ENCODE results near the gene ZDHHC11B. TPM values are rescaled to one million over a fixed set of nuclear protein-coding genes. Genes with fewer than 3 reads are reported as not detected.
"Not testable (repeated sequence)": the region's sequence is repeated elsewhere in the genome, so short reads cannot be mapped to it uniquely, and the experiment has no call there.

Gene ZDHHC11B
- total RNA-seq, 4 donors from 2014 or later: 1.1 to 18.9 (median 2.4) TPM; not detected in 1

DNA sequence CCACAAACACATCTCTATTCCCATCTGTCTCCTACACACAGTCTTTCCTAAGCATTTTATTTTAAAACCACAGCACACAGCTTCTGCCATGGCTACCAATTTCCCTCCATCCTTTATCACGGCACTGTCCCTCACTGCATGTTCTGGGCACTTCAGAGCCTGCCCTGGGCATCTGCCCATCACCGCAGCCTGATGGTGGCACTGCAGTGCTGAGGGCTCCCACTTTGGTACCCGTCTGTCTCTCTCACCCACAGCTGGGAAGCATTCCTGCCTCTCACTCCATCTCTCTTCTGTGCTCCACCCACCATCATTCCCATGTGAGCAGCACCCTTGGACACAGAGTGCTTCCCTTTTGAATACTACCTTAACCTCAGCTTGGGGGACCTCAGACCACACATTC is 34.5 kb upstream of the ZDHHC11B start:
- Histone ChIP-seq H3K36me3 (no peaks in the 10 kb centered on the region), H3K27ac (no peak overlapping the region), H3K9me3 (no peaks in the 10 kb centered on the region), H3K4me3 (no peak overlapping the region), H3K4me1 (no peaks in the 10 kb centered on the region), H3K27me3 (no peaks in the 10 kb centered on the region)
- DNase-seq: no peak
- intact Hi-C loops (cut with DNase I; ENCODE audit: low total_unique reads) (no loop called here), in situ Hi-C loops (cut with MboI; ENCODE audit: low pct_ligation_motif_present in 1 of 4, low pct_unique_long_range_greater_than_20kb in 1 of 4, low sequenced_read_pairs in 3 of 4) (no loop called here)
- WGBS, 2 donors (ENCODE audit: low coverage in 1 of 2): 80 to 100% methylated on average over 1 to 3 of the region's 3 CpGs
- TF ChIP-seq EP300 (IDR thresholded peaks at IDR 0.05; ENCODE audit: low read depth): no peak

DNA sequence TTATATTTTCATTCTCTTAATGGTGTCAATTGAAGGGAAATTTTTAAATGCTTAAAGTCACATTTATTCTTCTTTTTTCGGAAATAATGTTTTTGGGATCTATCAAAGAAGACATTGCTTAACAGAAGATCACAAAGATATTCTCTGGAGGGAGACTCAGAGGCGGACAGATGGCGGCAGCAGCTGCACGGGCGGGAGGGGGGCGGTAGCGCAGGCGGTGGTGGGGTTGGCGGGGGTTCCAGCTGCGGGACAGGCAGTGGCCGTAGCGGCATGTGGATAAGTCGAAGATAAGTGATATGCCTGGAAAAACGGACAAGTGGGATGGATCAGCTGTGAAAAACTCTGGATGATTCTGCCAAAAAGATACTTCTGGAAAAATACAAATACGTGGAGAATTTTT is 31.6 kb upstream of the ZDHHC11B start:
- 92 to 94% methylated on average over 9 to 15 of the region's 15 CpGs for WGBS, 2 donors (ENCODE audit: low coverage in 1 of 2)
- H3K27me3 ChIP-seq: no peaks in the 10 kb centered on the region
- no peak for TF ChIP-seq EP300 (IDR thresholded peaks at IDR 0.05; ENCODE audit: low read depth)
- TF ChIP-seq POLR2A (IDR thresholded peaks at IDR 0.05): no peak
- TF ChIP-seq, protein P1, sequence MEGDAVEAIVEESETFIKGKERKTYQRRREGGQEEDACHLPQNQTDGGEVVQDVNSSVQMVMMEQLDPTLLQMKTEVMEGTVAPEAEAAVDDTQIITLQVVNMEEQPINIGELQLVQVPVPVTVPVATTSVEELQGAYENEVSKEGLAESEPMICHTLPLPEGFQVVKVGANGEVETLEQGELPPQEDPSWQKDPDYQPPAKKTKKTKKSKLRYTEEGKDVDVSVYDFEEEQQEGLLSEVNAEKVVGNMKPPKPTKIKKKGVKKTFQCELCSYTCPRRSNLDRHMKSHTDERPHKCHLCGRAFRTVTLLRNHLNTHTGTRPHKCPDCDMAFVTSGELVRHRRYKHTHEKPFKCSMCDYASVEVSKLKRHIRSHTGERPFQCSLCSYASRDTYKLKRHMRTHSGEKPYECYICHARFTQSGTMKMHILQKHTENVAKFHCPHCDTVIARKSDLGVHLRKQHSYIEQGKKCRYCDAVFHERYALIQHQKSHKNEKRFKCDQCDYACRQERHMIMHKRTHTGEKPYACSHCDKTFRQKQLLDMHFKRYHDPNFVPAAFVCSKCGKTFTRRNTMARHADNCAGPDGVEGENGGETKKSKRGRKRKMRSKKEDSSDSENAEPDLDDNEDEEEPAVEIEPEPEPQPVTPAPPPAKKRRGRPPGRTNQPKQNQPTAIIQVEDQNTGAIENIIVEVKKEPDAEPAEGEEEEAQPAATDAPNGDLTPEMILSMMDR (IDR thresholded peaks at IDR 0.05): no peak
- TF ChIP-seq POLR2AphosphoS5 (IDR thresholded peaks at IDR 0.05): no peak
- DNase-seq: no peak
- H3K4me1 ChIP-seq: no peaks in the 10 kb centered on the region
- no peak overlapping the region for H3K4me3 ChIP-seq
- H3K36me3 ChIP-seq: no peaks in the 10 kb centered on the region
- H3K27ac ChIP-seq: no peak overlapping the region
- intact Hi-C loops (cut with DNase I; ENCODE audit: low total_unique reads): no loop called here
- in situ Hi-C loops (cut with MboI; ENCODE audit: low pct_ligation_motif_present in 1 of 4, low pct_unique_long_range_greater_than_20kb in 1 of 4, low sequenced_read_pairs in 3 of 4): no loop called here
- no peaks in the 10 kb centered on the region for H3K9me3 ChIP-seq

DNA sequence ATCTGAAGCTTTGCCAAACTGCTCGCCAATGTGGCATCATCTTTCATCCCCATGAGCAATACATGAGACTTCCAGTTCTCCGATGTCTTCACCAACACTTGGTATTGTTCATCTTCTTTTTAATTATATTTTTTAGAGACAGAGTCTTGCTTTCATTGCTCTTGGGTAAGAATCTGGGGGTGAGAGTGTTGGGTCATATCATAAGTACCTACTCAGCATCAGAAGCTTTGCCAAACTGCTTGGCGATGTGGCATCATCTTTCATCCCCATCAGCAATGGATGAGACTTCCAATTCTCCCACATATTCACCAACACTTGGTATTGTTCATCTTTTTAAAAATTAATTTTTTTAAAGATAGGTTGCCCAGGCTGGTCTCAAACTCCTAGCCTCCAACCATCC is 30.9 kb upstream of the ZDHHC11B start:
- Histone ChIP-seq H3K4me1 (no peaks in the 10 kb centered on the region), H3K36me3 (no peaks in the 10 kb centered on the region), H3K27ac (no peak overlapping the region), H3K9me3 (no peaks in the 10 kb centered on the region), H3K27me3 (no peaks in the 10 kb centered on the region), H3K4me3 (no peak overlapping the region)
- TF ChIP-seq POLR2AphosphoS5 (IDR thresholded peaks at IDR 0.05) (no peak), POLR2A (IDR thresholded peaks at IDR 0.05) (no peak), EP300 (IDR thresholded peaks at IDR 0.05; ENCODE audit: low read depth) (no peak)
- TF ChIP-seq, protein P1 (IDR thresholded peaks at IDR 0.05): no peak
- intact Hi-C loops (cut with DNase I; ENCODE audit: low total_unique reads) (no loop called here), in situ Hi-C loops (cut with MboI; ENCODE audit: low pct_ligation_motif_present in 1 of 4, low pct_unique_long_range_greater_than_20kb in 1 of 4, low sequenced_read_pairs in 3 of 4) (no loop called here)
- DNase-seq: no peak
- WGBS, 2 donors (ENCODE audit: low coverage in 1 of 2): 92 to 100% methylated on average over 3 of the region's 3 CpGs

DNA sequence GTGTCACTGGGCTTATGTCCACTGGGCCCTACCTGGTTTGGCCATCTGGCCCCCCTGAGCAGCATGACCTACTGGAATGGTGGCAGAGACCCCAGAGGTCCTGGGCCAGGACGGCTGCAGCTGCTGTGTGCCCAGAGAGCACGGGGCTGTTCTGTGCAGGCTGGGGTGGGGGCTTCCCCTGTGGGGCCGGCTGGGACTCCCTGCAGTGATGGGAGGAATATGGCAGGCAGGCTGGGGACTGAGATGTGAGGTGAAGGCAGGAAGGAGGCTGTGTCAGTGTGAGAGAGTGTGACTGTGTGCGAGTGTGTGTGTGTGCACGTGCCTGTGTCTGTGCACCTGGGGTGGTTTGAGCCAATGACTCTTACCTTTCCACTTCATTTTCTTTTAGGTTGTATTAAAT is 29.0 kb upstream of the ZDHHC11B start:
- H3K36me3 ChIP-seq; intact Hi-C loops (cut with DNase I; ENCODE audit: low total_unique reads); H3K9me3 ChIP-seq; H3K4me1 ChIP-seq; DNase-seq; in situ Hi-C loops (cut with MboI; ENCODE audit: low pct_ligation_motif_present in 1 of 4, low pct_unique_long_range_greater_than_20kb in 1 of 4, low sequenced_read_pairs in 3 of 4); H3K27ac ChIP-seq; H3K27me3 ChIP-seq; H3K4me3 ChIP-seq: not testable (repeated sequence)
- 84% methylated on average over 4 of the region's 5 CpGs; no CpG with 5 or more reads in 1 of the 2 donors for WGBS, 2 donors (ENCODE audit: low coverage in 1 of 2)

DNA sequence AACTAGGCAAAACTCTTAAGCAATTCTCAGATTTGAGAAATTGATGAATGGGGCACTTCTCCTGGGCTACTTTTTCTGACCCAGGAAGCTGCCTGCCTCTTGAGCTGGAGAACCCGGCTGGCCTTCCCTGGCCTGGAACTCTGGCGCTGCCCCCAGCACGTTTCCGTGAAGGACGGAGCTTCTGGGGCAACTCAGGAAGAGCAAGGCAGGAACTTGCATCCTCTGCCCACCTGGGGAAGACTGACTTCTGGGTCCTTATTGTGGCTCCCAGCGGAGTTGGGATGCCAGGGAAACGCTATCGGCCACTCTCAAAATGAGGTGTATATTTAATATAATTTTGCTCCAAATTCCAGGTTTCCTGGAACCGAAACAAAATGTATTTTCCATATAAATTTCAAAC is 26.9 kb upstream of the ZDHHC11B start:
- H3K4me3 ChIP-seq; H3K27me3 ChIP-seq; DNase-seq; H3K4me1 ChIP-seq; H3K36me3 ChIP-seq; H3K9me3 ChIP-seq; H3K27ac ChIP-seq; in situ Hi-C loops (cut with MboI; ENCODE audit: low pct_ligation_motif_present in 1 of 4, low pct_unique_long_range_greater_than_20kb in 1 of 4, low sequenced_read_pairs in 3 of 4); intact Hi-C loops (cut with DNase I; ENCODE audit: low total_unique reads): not testable (repeated sequence)
- WGBS, 2 donors (ENCODE audit: low coverage in 1 of 2): 92% methylated on average over 6 of the region's 9 CpGs; no CpG with 5 or more reads in 1 of the 2 donors

DNA sequence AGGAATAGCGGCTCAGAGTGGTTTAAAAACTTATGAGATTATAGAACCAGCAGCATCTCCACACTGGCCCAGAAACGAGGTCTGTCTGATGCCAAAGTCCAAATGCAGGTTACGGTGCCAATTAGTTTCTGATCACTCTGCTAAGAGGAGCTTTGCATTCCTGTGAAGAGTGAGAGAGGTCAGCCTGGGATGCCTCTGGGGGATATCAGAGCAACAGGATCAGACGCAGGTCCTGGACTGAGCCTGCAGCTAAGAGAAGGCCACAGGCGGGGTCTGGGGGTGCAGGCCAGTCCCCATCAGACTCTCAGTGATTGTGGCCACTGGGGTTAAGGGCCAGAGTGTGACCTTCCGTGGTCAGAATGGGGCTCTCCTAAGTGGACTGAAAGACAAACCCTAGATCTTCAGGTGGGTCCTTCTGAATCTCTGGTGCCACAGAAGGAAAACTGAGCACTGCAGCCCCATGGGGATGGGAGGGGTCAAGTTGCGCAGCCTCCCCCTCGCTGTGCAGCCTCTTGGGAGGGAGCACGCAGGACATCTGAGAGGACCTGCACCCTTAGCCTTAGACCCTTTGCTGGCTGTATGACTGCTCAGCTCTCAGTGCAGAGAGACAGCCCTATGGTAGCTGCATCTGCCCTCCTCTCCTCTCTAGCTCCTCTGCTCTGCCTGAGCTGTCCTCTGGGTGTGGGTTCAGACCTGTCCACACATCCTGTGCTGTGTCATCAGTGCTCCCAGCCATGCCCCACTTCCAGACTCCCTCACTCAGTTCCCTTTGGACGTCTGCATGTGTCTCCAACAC is 23.4 kb upstream of the ZDHHC11B start:
- H3K4me3 ChIP-seq; H3K36me3 ChIP-seq; H3K27me3 ChIP-seq; H3K4me1 ChIP-seq; in situ Hi-C loops (cut with MboI; ENCODE audit: low pct_ligation_motif_present in 1 of 4, low pct_unique_long_range_greater_than_20kb in 1 of 4, low sequenced_read_pairs in 3 of 4); DNase-seq; H3K9me3 ChIP-seq; intact Hi-C loops (cut with DNase I; ENCODE audit: low total_unique reads); H3K27ac ChIP-seq: not testable (repeated sequence)
- 76% methylated on average over 3 of the region's 10 CpGs; no CpG with 5 or more reads in 1 of the 2 donors for WGBS, 2 donors (ENCODE audit: low coverage in 1 of 2)
